A549 treated with CORT108297 at 1 μM for 4 hours (cell line): ENCODE results near the gene SET. TPM values are rescaled to one million over a fixed set of nuclear protein-coding genes. Genes with fewer than 3 reads are reported as not detected.

ENCODE experiments used
- total RNA-seq: library from RNA; stranded (reverse); fragments of 200-300 nt; extraction: Qiagen RNA extraction; gene quantifications from 5 replicates; pipeline ENCODE4 v1.2.3, GENCODE V29; 2022

SET gene
- 387 to 607 TPM (median 394 TPM) in 5 replicates for total RNA-seq

GRCh38 chr9:128688501-128689292 is at the start of gene SET:
SET (plus strand) TSS chr9:128689222; CDS start chr9:128689583, 361 bp downstream.

DNA sequence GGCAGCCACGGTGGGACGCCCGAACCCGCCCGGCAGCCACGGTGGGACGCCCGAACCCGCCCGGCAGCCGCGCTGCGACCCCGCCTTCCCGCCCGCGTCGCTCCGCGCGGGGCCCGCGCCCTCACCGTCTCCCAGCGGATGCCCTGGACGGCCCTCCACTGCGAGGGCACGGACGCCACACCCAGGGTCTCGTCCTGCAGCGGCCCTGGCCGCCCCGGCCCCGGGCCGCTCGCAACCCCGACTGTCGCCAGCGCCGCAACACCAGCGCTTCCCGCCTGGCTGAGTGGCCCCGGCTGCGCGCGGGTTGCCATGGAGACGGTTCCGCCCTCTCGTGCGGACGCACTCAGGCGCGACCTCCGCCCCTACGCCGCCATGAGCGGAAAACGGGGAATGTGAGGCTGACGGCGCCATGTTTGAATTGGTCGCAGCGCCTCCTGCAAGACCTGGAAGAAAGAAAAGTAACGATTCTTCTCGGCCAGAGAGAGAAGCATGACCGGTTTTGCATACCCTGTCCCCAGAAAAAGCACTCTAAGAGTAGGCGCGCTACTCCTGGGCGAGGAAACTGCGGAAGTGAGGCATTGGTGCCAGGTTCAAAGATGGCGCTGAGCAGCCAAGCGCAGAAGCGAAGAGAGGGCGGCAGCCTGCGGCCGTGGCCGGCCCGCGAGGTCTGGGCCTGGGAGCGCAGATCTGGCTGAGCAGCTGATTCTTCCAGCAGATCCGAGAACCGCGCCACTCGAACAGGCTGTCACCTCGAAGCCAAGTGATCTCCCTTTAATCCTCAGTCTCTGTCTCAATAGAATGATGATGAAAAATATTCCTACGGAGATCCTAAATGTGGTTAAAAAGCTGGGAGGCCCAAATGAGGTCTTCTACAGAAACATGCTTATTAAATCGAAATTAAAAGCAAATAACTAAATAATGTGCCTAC is 32.3 kb upstream of the SET start, which contains the start of gene DYNC2I2:
TSS of gene DYNC2I2 (minus strand) at position 432 of the 928 bp plus-strand sequence. CDS start at position 311, 121 bp downstream.

DNA sequence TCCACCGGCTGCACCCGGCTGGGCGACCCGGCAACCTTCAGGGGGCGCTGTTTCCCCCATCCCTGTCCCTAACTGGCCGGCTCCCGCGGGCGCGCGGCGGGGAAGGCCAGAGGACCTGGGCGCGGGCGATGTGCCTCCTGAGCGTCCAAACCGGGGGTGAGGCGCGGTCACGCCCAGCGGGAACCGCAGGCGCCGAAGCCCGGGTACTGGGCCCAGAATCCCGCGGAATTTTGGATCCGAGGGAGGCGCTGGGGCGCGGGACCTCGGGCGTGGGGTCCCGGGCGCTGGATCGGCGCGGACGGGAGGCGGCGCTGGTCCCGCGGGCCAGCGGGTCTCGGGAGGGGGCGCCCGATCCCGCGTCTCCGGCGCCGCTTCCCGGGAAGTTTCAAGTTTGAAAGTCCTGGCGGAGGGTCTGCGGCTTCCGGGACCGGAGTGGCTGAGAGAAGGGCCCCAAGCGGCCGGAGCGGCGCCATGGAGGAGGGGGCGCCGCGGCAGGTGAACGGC is 13.5 kb downstream of the SET start, which contains the start of gene PKN3:
TSS of gene PKN3 (plus strand) at position 59 of the 504 bp plus-strand sequence. CDS start at position 472, 413 bp downstream.

DNA sequence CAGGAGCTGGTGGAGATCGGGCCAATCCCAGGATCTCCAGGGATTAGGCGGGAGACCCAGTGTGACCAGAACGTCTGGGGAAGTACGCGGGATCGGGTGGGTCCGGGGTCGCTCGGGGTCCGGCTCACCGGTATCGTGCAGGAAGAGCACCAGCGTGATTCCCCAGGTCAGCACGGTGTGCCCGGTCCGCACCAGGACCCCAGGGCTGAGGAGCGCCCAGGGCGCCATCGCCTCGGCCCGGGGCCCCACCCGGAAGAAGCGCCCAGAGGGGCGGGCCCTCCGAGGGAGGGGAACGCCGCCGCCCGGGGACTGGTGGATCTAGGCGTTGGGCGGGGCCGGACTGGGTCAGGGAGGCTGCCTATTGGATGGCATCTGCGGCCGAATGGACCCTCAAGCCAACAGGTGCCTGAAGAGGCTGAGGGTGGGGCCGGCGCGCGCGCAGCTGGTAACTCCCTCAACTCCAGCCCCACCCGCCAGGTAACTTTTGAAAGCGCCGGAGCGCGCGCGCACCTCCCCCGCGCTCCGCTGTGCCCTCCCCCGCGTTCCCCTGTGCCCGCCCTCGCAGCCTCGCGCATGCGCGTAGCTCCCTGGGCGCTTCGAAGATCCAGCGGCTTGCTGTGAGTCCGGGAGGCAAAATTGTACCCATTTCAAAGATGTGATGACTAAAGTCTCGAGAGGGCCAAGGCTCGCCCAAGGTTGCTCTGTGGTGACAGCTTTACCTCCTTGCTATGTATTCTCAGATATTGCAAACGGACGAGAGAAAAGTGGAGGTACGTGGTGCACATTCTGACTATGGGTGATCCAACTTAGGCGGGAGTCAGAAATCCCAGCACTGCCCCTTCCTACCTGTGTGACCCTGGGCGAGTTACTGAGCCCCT is 35.1 kb downstream of the SET start, which contains the start of gene ZDHHC12:
TSS of gene ZDHHC12 (minus strand) at position 262 of the 878 bp plus-strand sequence. CDS start at position 228, 34 bp downstream.

Other genes with a start within 250 kb of the SET start
- 26.0 to 31.1 TPM (median 28.6 TPM) in 5 replicates for gene ODF2, start 233.2 kb upstream of the SET start, total RNA-seq
- 28.7 to 31.7 TPM (median 30.8 TPM) in 5 replicates for gene GLE1, start 184.5 kb upstream of the SET start, total RNA-seq
- 142 to 153 TPM (median 151 TPM) in 5 replicates for gene SPTAN1, start 136.6 kb upstream of the SET start, total RNA-seq
- gene DYNC2I2, start 32.4 kb upstream of the SET start, total RNA-seq, result 92.7 to 147 TPM (median 145 TPM) in 5 replicates
- gene PKN3, start 13.3 kb downstream of the SET start, total RNA-seq, result 11.0 to 19.9 TPM (median 15.3 TPM) in 5 replicates
- gene ZDHHC12, start 34.9 kb downstream of the SET start, total RNA-seq, result 60.2 to 98.7 TPM (median 96.0 TPM) in 5 replicates
- gene ZER1, start 82.7 kb downstream of the SET start, total RNA-seq, result 11.2 to 18.4 TPM (median 16.6 TPM) in 5 replicates
- gene TBC1D13, start 98.0 kb downstream of the SET start, total RNA-seq, result 20.5 to 24.0 TPM (median 21.2 TPM) in 5 replicates
- 15.4 to 33.8 TPM (median 31.7 TPM) in 5 replicates for gene ENDOG, start 129.3 kb downstream of the SET start, total RNA-seq
- 22.9 to 50.2 TPM (median 44.3 TPM) in 5 replicates for gene SPOUT1, start 140.6 kb downstream of the SET start, total RNA-seq
- 8.4 to 10.0 TPM (median 9.5 TPM) in 5 replicates for gene KYAT1, start 192.7 kb downstream of the SET start, total RNA-seq
- gene LRRC8A, start 192.9 kb downstream of the SET start, total RNA-seq, result 41.0 to 52.8 TPM (median 50.0 TPM) in 5 replicates
- not detected in 5 replicates for gene PHYHD1, start 231.8 kb downstream of the SET start, total RNA-seq